Ammon's horn (tissue), 1 donor: ENCODE data around the gene ZNF644.
"Not testable (repeated sequence)": the region's sequence is repeated elsewhere in the genome, so short reads cannot be mapped to it uniquely, and the experiment has no call there.

Source experiments
- DNase-seq: peaks from one replicate; pipeline ENCODE4 v3.0.0-alpha.2; 2016; ENCODE audit warnings: low spot score

The ZNF644 gene

DNA sequence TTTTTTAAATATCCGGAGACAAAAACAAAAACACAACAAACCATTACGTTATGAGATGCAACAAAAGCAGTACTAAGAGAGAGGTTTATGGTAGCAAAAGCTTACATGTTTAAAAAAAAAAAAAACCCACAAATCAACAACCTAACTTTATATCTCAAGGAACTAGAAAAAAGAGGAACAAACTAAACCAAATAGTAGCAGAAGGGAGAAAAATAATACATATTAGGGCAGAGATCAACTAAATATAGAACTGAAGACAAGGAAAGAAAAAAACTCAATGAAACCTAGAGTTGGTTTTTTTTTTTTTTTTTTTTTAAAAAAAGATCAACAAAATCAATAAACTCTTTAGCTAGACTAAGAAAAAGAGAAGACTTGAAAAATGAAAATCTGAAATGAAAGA, 34.9 kb downstream of the ZNF644 start:
- no peak for DNase-seq

DNA sequence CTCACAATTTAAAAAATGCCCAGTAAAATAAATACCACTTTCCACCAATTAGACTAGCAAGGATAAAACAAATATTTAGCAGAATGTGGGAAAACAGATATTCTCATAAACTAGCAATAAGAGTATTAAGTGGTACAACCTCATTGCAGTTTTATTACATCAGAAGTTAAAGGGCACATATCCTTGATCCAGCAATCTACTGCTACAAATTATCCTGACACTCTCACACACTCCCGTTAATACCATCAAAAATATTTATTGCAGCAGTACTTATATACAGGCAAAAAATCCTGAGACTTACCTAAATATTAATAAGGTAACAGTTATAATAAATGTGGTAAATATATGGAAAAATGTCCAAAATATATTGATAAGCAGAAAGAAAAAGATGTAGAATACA, 44.3 kb downstream of the ZNF644 start:
- no peak for DNase-seq

DNA sequence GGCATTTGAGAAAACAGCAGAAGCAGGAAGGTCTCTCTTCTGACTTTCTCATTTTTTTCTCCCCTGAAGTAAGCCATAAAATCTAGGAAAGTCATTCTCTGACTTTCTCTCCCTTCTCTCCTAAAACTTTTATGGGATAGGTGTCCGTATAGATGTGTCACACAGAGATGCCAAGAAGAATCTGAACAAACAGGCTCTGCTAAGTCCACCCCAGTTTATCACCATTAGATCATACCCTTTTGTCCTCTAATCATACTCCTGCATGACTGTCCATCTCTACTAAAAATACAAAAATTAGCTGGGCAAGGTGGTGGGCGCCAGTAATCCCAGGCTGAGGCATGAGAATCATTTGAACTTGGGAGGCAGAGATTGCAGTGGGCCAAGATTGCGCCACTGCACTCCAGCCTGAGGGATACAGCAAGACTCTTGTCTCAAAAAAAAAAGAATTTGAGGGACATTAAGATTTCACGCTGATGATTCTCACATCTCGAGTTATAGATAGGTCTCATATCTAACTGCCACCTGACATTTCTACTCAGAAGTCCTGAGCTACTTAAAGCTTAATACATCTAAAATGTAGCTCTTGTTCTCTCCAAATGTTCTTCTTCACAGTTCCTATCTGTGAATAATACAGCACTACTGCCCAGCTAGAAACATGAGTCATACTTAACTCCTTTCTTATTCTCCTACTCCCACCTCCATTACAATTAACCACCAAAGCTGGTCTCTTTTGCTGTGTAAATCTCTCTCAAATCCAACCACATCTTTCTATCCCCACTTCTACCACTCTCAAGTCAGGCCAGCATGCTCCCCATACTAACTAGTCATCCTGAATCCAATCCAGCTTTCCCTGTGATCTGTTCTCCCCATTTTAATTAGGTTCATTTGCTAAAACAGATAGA, 47.7 kb downstream of the ZNF644 start:
- peak; percentile 12 for DNase-seq

DNA sequence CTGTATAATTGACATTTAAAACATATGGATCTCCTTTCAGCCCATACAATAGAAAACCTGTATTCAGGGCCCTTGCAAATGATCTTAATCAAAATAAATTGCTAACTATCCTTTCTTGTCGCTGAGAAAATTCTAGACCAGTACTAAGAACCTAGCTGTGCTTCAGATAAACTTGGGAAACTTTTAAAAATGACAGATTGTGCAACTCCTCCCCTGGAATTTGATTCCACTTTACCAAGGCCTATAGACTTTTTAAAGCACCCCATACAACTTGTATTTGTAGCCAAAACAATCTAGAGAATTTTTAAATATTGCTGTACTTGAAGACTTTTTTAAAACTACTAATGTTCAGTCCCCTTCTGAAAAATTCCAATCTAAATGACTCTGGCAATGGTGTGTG, 51.6 kb downstream of the ZNF644 start:
- no peak for DNase-seq

DNA sequence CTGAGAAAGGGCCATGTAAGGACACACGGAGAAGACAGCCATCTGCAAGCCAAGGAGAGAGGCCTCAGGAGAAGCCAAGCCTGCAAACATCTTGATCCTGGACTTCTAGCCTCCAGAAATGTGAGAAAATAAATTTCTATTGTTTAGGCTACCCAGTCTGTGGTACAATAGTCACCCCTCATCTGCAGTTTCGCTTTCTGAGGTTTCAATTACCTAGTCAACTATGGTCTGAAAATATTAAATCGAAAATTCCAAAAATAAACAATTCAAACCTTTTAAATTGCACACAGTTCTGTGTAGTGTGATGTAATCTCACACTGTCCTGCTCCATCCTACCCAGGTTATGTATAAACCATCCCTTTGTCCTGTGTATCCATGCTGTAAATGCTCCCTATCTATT, 52.6 kb downstream of the ZNF644 start:
- DNase-seq: no peak

DNA sequence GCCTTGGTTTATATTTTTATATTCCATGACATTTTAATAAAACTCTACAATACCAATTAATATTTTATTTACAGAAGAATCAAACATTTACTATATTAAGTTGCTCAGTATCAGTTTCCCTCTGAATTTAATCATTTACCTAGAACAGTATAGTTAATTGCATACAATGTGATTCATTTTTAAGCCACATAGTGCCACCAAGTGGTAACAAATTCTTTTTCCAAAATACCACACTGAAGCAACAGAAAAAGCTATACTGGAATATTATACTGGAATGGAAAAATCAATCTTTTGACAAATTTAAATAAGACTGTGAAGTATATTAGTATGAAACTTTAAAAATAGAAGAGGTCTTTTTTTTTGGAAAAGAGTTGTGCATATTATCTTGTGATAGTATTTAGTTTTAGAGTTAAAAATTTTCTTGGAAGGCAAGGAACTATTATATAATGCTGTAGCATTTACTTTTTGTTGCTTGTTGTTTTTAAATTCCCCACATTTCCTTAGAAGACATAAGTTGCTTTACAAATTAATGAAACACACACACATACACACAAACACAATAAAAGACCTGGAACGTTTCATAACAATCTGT, 57.3 kb downstream of the ZNF644 start:
- peak; percentile 24 for DNase-seq

DNA sequence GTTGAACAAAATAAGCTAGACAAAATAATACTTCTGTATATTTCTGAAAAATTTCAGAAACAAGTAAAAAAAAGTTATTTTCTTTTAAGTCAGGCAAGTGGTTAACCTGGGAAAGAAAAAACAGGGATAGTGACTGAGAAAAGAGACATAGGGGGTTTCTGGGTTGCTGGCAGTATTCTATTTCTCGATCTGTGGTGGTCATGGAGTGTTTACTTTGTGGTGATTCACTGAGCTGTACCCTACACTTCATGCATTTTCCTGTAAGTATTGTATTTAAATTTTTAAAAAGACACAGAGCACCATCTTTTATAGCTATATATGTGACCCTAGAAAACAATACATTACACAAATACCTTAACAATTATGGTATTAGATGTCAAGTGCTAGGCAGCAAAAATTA, 58.2 kb downstream of the ZNF644 start:
- DNase-seq: no peak

DNA sequence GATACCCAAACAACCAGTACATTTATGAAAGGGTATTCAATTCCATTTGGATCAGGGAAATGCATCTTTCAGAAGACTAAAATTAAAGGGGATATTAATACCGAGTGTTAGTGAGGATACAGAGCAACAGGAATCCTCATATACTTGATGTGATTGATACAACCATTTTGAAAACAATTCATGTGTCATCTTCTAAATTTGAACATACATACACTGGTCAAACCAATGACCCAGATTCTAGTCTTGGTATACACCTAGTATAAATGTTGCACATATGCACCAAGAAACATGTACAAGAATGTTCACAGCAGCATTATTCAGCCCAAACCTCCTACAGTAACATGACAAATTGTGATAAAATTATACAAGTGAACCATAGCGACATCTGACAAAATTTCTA, 58.6 kb downstream of the ZNF644 start:
- DNase-seq: no peak

DNA sequence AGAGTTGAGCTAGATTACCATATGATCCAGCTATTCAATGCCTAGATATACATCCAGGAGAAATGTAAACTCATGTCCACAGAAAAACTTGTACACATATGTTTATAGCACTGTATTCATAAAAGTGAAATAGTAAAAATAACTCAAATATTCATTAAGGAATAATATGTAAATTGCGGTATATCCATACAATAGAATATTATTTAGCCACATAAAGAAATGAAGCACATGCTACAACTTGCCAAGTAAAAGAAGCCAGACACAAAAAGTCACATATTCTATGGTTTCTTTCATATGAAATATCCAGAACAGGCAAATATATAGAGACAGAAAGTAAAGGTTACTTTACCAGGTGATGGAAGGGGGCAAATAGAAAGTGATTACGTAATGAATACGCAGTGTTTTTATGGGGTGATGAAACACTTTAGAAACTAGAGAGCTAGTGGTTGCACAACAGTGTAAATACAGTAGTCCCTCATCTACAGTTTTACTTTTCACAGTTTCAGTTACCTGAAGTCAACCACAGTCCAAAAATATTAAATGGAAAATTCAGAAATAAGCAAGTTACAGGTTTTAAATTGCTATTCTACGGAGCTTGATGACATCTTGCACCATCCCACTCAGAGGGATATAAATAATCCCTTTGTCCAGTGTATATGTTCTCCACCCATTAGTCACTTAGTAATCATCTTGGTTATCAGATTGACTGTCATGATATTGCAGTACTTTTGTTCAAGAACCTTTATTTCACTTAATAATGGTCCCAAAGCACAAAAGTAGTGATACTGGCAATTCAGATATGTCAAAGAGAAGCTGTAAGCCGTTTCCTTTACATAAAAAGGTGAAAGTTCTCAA, 62.3 kb downstream of the ZNF644 start:
- DNase-seq: no peak

DNA sequence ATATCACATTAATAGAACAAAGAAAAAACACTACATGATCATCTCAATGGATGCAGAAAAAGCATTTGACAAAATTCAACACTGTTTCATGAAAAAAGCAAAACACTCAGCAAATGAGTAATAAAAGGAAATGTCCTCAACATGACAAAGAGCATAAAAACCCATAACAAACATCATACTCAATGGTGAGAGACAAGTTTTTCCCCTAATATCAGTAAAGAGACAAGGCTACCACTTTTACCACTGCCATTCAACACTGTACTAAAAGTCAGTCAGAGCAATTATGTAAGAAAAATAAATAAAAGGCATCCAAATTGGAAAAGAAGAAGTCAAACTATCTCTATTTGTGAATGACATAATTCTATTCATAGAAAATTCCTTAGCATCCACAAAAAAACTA, 64.3 kb downstream of the ZNF644 start:
- no peak for DNase-seq

DNA sequence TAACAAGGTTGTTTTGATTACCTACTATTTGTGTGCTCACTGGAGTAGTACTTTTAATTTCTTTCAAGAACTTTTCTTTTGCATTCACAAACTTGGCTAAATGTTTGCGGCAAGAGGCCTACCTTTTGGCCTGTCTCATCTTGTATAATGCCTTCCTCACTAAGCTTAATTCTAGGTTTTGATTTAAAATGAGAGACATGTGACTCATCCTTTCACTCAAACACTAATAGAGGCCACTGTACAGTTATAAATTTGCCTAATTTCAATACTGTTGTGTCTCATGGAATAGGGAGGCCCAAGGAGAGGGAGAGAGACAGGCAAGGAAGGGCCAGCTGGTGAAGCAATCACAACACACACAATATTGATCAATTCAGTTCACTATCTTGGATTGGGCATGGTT, 66.1 kb downstream of the ZNF644 start:
- DNase-seq: no peak

DNA sequence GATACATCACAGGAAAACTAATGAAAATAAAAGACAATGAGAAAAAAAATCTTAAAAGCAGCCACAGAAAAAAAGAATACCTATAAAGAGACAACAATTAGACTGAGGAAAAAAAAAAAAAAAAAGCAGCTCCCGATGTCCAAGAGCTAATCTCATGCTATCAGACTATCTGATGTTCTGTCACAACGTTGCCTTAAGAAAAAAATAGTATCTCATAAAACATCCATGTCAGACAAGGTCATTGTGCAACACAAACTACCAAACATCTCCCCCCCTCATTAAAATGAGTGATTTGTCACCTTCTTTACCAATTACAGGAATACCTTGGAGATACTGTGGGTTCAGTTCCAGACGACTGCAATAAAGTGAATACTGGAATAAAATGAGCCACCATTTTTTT, 68.9 kb downstream of the ZNF644 start:
- DNase-seq: no peak

DNA sequence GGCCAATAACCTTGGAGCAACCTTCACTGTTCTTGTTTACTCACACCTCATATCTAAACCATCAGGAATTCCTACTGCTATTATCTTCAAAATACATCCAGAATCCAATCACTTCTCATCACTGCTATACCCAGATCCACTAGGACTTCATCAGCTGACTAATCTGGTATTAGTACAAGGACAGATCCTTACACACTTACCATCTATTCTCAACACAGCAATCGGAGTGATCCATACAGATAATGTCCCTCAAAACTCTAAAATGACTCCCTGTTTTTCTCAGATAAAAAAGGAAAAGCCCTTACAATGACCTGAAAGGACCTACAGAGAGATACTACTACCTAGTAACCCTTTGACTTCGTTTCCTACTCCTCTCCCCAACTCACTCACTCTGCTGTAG, 70.8 kb downstream of the ZNF644 start:
- DNase-seq: no peak

DNA sequence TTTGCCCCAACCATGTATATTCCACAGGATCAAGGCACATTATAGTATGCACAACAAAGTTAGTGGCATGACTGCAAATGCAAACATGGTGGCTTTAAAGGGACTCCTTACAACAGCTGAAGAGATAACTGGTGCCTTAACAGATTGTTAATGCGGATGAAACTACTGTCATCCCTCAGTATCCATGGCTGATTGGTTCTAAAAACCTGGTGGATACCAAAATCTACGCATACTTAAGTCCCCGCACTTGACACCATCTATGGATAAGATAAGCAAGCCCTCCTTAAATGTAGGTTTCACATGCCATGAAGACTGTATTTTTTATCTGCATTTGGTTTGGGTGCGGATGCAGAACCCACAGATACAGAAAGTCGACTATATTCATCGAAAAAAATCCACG, 73.5 kb downstream of the ZNF644 start:
- no peak for DNase-seq

DNA sequence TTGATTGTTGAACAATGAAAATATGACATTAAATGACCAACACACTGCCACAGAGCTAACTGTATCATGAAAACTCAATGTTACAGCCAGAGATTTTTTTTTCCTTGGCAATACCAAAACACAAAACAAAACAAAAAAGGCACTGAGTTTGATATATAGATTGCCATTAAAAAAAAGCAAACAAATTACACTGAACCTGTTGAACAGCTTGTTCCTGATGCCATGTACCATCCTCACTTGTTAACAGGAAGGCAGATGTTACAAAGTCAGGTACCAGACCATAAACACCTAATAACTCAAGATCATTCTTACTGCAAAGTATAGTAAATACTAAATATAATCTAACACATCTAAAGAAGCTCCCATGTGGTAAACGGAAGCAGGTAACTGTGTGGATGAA, 75.2 kb downstream of the ZNF644 start:
- DNase-seq: no peak

DNA sequence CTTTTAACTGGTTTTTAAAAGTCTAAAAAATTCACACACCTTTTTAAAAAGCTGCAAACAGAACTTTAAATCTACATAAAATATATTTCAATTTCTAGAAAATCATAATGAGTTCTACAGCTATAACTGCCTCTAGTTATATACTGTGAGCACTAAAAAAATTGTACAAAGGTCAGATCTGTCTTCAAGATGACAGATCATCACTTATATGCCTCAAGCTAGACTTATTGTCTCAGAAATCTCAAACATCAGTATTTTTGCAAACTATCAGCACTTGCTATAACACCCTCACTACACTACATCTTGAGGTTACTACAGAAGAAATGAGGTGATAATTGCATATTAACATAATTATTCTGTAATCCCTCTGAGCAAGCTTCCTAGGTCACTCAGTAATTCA, 76.5 kb downstream of the ZNF644 start:
- no peak for DNase-seq

DNA sequence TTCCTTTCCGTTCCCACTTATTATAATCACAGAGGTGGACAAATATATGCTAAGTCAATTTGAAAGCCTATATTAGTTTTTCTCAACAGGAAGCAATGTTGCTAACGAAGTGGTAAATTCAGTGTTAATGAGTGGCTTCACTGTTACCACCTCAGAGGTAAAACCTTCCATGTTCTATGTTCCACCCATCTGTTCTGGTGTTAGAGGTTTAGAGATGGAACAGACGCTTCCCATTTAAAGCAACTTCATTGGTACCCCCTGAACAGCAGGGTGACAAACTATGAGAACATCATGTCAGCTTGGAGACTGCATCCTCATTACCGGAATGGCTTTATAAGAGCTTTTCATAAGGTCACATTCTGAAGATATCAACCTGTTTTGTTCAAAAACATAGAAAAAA, 77.9 kb downstream of the ZNF644 start:
- DNase-seq: no peak

DNA sequence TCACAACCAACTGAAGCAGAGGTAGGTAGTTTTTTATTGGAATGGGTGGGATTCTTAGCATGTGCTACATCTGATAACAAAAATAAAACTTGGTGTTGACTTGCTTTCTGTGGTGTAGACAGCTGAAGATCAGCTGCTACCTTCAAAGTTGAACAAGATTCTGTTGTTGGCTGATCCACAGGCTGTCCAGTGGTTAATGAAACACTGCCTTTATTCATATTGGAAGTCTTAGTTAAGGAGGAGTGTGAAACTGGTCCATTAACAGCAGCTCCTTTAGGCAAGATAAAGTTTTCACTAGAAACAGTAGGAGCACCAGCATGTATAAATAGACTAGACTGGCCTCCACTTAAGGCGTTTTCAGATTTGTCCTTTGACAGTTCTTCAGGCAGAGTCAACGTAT, 81.1 kb downstream of the ZNF644 start:
- DNase-seq: no peak

DNA sequence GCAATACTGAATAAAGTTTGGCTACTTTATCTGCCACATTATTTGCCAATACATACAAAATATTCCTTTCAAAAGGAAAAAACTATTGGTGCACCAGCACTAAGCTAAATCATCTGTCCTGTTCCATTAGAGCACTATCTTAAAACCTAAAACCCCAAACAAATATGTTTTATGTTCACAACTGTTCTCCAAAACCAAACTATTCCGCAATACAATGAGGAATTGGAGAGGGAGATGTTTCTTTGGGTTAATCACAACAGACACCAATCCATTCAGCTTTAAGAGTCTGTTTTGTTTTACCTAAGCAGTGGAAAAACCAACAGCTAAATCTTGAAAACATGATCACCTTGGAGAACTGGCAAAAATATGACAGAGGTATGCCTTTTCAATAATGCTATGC, 85.1 kb downstream of the ZNF644 start:
- no peak for DNase-seq

DNA sequence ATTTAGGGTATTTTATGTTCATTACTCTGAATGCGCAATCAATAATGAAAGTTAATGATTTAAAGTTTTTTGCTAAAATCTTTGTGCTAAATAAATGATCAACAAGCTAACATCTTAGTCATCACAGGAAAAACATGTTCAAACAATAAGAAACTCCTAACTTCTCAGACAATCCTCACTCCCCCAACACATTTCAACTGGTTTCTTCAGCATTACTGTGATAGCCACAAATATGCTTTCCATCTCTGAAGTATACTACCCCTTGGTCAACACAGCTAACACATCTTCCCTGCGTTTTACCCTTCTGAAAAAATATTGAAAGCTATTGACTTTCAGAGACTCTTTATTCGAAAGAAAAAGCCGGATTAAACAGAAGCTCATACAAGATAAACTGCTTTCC, 85.8 kb downstream of the ZNF644 start:
- no peak for DNase-seq

DNA sequence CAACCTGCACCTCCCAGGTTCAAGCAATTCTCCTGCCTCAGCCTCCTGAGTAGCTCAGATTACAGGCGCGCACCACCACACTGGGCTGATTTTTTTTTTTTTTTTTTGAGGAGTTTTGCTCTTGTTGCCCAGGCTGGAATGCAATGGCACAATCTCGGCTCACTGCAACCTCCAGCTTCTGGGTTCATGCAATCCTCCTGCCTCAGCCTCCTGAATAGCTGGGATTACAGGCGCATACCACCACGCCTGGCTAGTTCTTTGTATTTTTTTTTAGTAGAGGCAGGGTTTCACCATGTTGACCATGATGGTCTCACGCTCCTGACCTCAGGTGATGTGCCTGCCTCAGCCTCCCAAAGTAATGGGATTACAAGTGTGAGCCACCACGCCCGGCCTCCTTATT, 93.6 kb downstream of the ZNF644 start:
- DNase-seq: not testable (repeated sequence)

DNA sequence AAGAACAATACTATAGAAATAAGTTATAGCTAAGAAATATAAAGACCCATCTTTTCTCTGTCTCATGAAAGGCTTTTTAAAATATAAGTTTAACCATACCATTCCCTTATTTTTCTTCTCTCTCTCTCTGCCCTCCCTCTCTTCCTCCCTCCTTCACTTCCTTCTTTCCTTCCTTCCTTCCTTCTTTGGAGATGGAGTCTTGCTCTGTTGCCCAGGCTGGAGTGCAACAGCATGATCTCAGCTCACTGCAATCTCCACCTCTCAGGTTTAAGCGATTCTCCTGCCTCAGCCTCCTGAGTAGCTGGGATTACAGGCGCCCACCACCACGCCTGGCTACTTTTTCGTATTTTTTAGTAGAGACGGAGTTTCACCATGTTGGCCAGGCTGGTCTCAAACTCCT, 94.2 kb downstream of the ZNF644 start:
- DNase-seq: not testable (repeated sequence)

DNA sequence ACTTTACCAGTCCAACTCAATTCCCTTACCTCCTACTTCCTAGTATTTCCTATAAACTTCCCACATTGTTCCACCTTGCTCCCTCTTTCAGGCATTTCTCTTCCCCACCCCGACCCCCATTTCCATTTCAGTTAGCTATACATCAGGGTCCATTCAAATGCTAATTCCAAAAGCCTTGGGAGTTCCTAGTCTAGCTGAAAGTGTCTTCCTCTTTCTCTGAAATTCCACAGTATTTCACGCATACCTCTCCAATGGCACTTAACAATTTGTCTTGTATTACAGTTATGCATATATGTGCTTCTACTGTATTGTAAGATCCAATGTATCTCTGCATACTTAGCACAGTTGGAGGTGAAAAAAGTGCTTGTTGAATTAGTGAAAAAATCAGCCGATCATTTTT, 94.9 kb downstream of the ZNF644 start:
- DNase-seq: no peak
